Loucy (cell line): ENCODE measurements around the gene CRYZ.

Experiments used
- H2AFZ ChIP-seq: fragments of 200-600 bp; sonication (generic); 2 replicates; pipeline ENCODE4 v1.6.0; 2016; ENCODE audit warnings: antibody characterized with exemption, mild to moderate bottlenecking, low read length, moderate library complexity
- H3F3A ChIP-seq: fragments of 200-600 bp; 2 replicates; pipeline ENCODE4 v1.6.0; 2016; ENCODE audit warnings: antibody characterized with exemption, low read depth, mild to moderate bottlenecking
- H3K27me3 ChIP-seq: fragments of 200-600 bp; sonication (generic); 2 replicates; pipeline ENCODE4 v1.6.1; 2014; ENCODE audit warnings: low read length, mild to moderate bottlenecking; ENCODE audit not compliant: insufficient read depth, poor library complexity, severe bottlenecking
- H3K36me3 ChIP-seq: fragments of 200-600 bp; sonication (generic); 2 replicates; pipeline ENCODE4 v1.6.1; 2016; ENCODE audit warnings: low read length; ENCODE audit not compliant: insufficient read depth
- H3K4me1 ChIP-seq: fragments of 200-600 bp; sonication (generic); 2 replicates; pipeline ENCODE4 v1.5.1; 2014; ENCODE audit warnings: low read length, mild to moderate bottlenecking; ENCODE audit not compliant: insufficient read depth, poor library complexity, severe bottlenecking
- H3K4me2 ChIP-seq: fragments of 200-600 bp; sonication (generic); 2 replicates; pipeline ENCODE4 v1.6.0; 2014; ENCODE audit warnings: antibody characterized with exemption, low read length, low read depth, mild to moderate bottlenecking; ENCODE audit not compliant: poor library complexity, severe bottlenecking
- H3K4me3 ChIP-seq: fragments of 200-600 bp; sonication (generic); 2 replicates; pipeline ENCODE4 v1.5.1; 2014; ENCODE audit warnings: low read length, mild to moderate bottlenecking, mixed read lengths; ENCODE audit not compliant: poor library complexity, severe bottlenecking
- H3K79me2 ChIP-seq: fragments of 200-600 bp; sonication (generic); 2 replicates; pipeline ENCODE4 v1.6.1; 2014; ENCODE audit warnings: low read length; ENCODE audit not compliant: insufficient read depth
- H3K9ac ChIP-seq: fragments of 200-600 bp; sonication (generic); 2 replicates; pipeline ENCODE4 v1.6.0; 2014; ENCODE audit warnings: mild to moderate bottlenecking, low read depth, low read length, moderate library complexity; ENCODE audit not compliant: poor library complexity, severe bottlenecking
- H3K9me2 ChIP-seq: fragments of 200-600 bp; sonication (generic); replicated peaks from 2 replicates; pipeline ENCODE4 v1.6.1; 2016; ENCODE audit warnings: low read depth, low read length, mixed read lengths
- H3K9me3 ChIP-seq: fragments of 200-600 bp; sonication (generic); 2 replicates; pipeline ENCODE4 v1.6.1; 2014; ENCODE audit warnings: mild to moderate bottlenecking, antibody characterized with exemption, low read length, low read depth; ENCODE audit not compliant: insufficient read depth
- H4K20me1 ChIP-seq: fragments of 200-600 bp; sonication (generic); 2 replicates; pipeline ENCODE4 v1.6.0; 2014; ENCODE audit warnings: antibody characterized with exemption, low read length, mild to moderate bottlenecking; ENCODE audit not compliant: insufficient read depth, poor library complexity, severe bottlenecking
- CTCF ChIP-seq: fragments of 200-600 bp; sonication (generic); conservative IDR thresholded peaks from 2 replicates; pipeline ENCODE4 v1.5.1; 2014; ENCODE audit warnings: mild to moderate bottlenecking, antibody characterized with exemption, low read length
- EZH2phosphoT487 ChIP-seq: fragments of 200-600 bp; IDR thresholded peaks from 2 replicates; pipeline ENCODE4 v1.6.1; 2018; ENCODE audit warnings: antibody characterized with exemption, mild to moderate bottlenecking, moderate library complexity, borderline replicate concordance

Gene CRYZ

GRCh38 chr1:74690364-74690696 lies 42.5 kb downstream of the CRYZ start:
- Histone ChIP-seq H3F3A (no peaks in the 10 kb centered on the region), H3K4me1 (no peaks in the 10 kb centered on the region), H3K9me2 (no peaks in the 10 kb centered on the region), H3K36me3 (no peaks in the 10 kb centered on the region), H2AFZ (peak overlapping the region; percentile 68; the same call in 1 of the 2 replicates), H3K4me2 (no peak overlapping the region), H3K79me2 (no peaks in the 10 kb centered on the region), H3K4me3 (no peak overlapping the region), H3K9me3 (no peaks in the 10 kb centered on the region), H3K27me3 (no peaks in the 10 kb centered on the region), H3K9ac (no peak overlapping the region), H4K20me1 (no peaks in the 10 kb centered on the region)
- TF ChIP-seq EZH2phosphoT487 (no peak), CTCF (no peak)

- Histone ChIP-seq H3K9me3 (no peaks in the 10 kb centered on the region), H3K4me3 (no peak overlapping the region), H3K9me2 (no peaks in the 10 kb centered on the region), H3K4me2 (no peak overlapping the region), H3K4me1 (no peaks in the 10 kb centered on the region), H3K9ac (no peak overlapping the region), H2AFZ (peak overlapping the region; percentile 68; the same call in 1 of the 2 replicates), H3K27me3 (no peaks in the 10 kb centered on the region), H4K20me1 (no peaks in the 10 kb centered on the region), H3K79me2 (no peaks in the 10 kb centered on the region), H3F3A (no peaks in the 10 kb centered on the region), H3K36me3 (no peaks in the 10 kb centered on the region)
- TF ChIP-seq CTCF (peak; percentile 97), EZH2phosphoT487 (no peak)
Measured at GRCh38 chr1:74689621-74690363, 43.1 kb downstream of the CRYZ start.

GRCh38 chr1:74686928-74687327 lies 45.9 kb downstream of the CRYZ start:
- no peak for TF ChIP-seq CTCF
- Histone ChIP-seq H3K27me3 (no peaks in the 10 kb centered on the region), H3K9me3 (no peaks in the 10 kb centered on the region), H3K79me2 (no peaks in the 10 kb centered on the region), H3K36me3 (no peaks in the 10 kb centered on the region), H3K4me3 (no peak overlapping the region), H3K9me2 (no peaks in the 10 kb centered on the region), H2AFZ (no peak overlapping the region), H3K4me1 (no peaks in the 10 kb centered on the region), H4K20me1 (no peaks in the 10 kb centered on the region), H3K4me2 (no peak overlapping the region), H3K9ac (no peak overlapping the region), H3F3A (no peaks in the 10 kb centered on the region)
